ENCODE measurements around the gene SCAMP3. TPM values are rescaled to one million over a fixed set of nuclear protein-coding genes. Genes with fewer than 3 reads are reported as not detected.

SCAMP3 gene
- total and polyA plus RNA-seq, 10 of the 15 experiments (the other 5 are each of a cell fraction or from before 2014, with no cell fraction given): 17.2 to 133 (median 87.3) TPM

GRCh38 chr1:155308493-155309422 lies 46.6 kb upstream of the SCAMP3 start, which contains the start of gene FDPS (continued):
- TF ChIP-seq MLLT1 (IDR thresholded peaks at IDR 0.05): peak; percentile 18; the same call in 1 of the 2 replicates
- no peak for TF ChIP-seq ETV6 (conservative IDR thresholded peaks at IDR 0.05 in 1 of 2, IDR thresholded peaks at IDR 0.05 in 1 of 2; ENCODE audit: borderline replicate concordance in 1 of 2, low read depth in 1 of 2)
- TF ChIP-seq CBFB (IDR thresholded peaks at IDR 0.05; ENCODE audit: low read depth): peak; percentile 67
- TF ChIP-seq RCOR1 (conservative IDR thresholded peaks at IDR 0.05; ENCODE audit: low read depth, low read length): 0 out of 2 replicates have a peak, but pooled peaks have one; percentile 32
- no peak for TF ChIP-seq KLF5 (IDR thresholded peaks at IDR 0.05; ENCODE audit: partially characterized antibody)
- no peak for TF ChIP-seq BMI1 (IDR thresholded peaks at IDR 0.05; ENCODE audit: borderline replicate concordance)
- TF ChIP-seq EGR1 (IDR thresholded peaks at IDR 0.05; ENCODE audit: borderline replicate concordance in 1 of 2, low read depth in 2 of 2, low read length in 2 of 2): no peak
- TF ChIP-seq HDGF (IDR thresholded peaks at IDR 0.05): no peak
- TF ChIP-seq SKIL (IDR thresholded peaks at IDR 0.05; ENCODE audit: low read depth, poor library complexity, severe bottlenecking): peak; percentile 6
- peak; percentile 69; the same call in 1 of the 2 replicates for TF ChIP-seq SREBF1 (IDR thresholded peaks at IDR 0.05; ENCODE audit: low read length)
- peak; percentile 83 for TF ChIP-seq SIX5 (IDR thresholded peaks at IDR 0.05; ENCODE audit: low read depth, low read length, severe bottlenecking)
- TF ChIP-seq CBX3 (IDR thresholded peaks at IDR 0.05; ENCODE audit: borderline replicate concordance, low read depth): no peak
- TF ChIP-seq MYB (IDR thresholded peaks at IDR 0.05; ENCODE audit: borderline replicate concordance, low read depth, low read length): no peak
- no peak for TF ChIP-seq PAX8 (IDR thresholded peaks at IDR 0.05)
- TF ChIP-seq, protein P1, sequence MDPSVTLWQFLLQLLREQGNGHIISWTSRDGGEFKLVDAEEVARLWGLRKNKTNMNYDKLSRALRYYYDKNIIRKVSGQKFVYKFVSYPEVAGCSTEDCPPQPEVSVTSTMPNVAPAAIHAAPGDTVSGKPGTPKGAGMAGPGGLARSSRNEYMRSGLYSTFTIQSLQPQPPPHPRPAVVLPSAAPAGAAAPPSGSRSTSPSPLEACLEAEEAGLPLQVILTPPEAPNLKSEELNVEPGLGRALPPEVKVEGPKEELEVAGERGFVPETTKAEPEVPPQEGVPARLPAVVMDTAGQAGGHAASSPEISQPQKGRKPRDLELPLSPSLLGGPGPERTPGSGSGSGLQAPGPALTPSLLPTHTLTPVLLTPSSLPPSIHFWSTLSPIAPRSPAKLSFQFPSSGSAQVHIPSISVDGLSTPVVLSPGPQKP (IDR thresholded peaks at IDR 0.05; ENCODE audit: low read depth, low read length): peak; percentile 82

All from GM12878 (cell line).